HepG2 (cell line): ENCODE results near the gene HPD. TPM values are rescaled to one million over a fixed set of nuclear protein-coding genes. Genes with fewer than 3 reads are reported as not detected.

Experiments
- ATF7 ChIP-seq, 2 experiments: fragments of 450-650 bp in 1 of 2; sonication (generic) in 1 of 2; formaldehyde crosslinking in 1 of 2; IDR thresholded peaks; 2 replicates each; pipeline versions ENCODE4 v1.4.0 to v1.6.1; 2016 to 2020; ENCODE audit warnings: antibody characterized with exemption in 1 of 2, mild to moderate bottlenecking in 1 of 2, missing genetic modification reagents in 1 of 2
- FOXO4 ChIP-seq: sonication (generic); formaldehyde crosslinking; conservative IDR thresholded peaks from 2 replicates; pipeline ENCODE4 v1.8.1; 2023; ENCODE audit warnings: missing genetic modification reagents
- GFI1 ChIP-seq: sonication (generic); formaldehyde crosslinking; IDR thresholded peaks from 2 replicates; pipeline ENCODE4 v1.5.0; 2020; ENCODE audit warnings: missing genetic modification reagents, mild to moderate bottlenecking, borderline replicate concordance
- IRF9 ChIP-seq: sonication (generic); formaldehyde crosslinking; IDR thresholded peaks from 2 replicates; pipeline ENCODE4 v1.8.0; 2022; ENCODE audit warnings: missing genetic modification reagents, mild to moderate bottlenecking, borderline replicate concordance
- NONO ChIP-seq, 2 experiments: fragments of 450-650 bp in 1 of 2; sonication (generic) in 1 of 2; formaldehyde crosslinking in 1 of 2; IDR thresholded peaks in 1 of 2; conservative IDR thresholded peaks in 1 of 2; 2 replicates each; pipeline versions ENCODE4 v1.6.1 to v1.8.0; 2017 to 2022; ENCODE audit warnings: mild to moderate bottlenecking in 1 of 2, missing genetic modification reagents in 1 of 2, moderate library complexity in 1 of 2
- NPAS2 ChIP-seq: sonication (generic); formaldehyde crosslinking; IDR thresholded peaks from 2 replicates; pipeline ENCODE4 v1.8.0; 2022; ENCODE audit warnings: mild to moderate bottlenecking, missing genetic modification reagents, borderline replicate concordance
- SP4 ChIP-seq: sonication (generic); formaldehyde crosslinking; IDR thresholded peaks from 2 replicates; pipeline ENCODE4 v1.8.1; 2023; ENCODE audit warnings: mild to moderate bottlenecking, missing genetic modification reagents
- ZNF281 ChIP-seq: sonication (generic); formaldehyde crosslinking; IDR thresholded peaks from 2 replicates; pipeline ENCODE4 v1.4.0; 2020; ENCODE audit warnings: missing genetic modification reagents, borderline replicate concordance
- polyA plus RNA-seq, 8 experiments: library from polyadenylated mRNA; depleted of rRNA in 3 of 8; stranded (reverse) in 7 of 8; unstranded in 1 of 8; fragments of >200 nt; fragmentation: Illumina TruSeq in 4 of 8; extraction: Trizol in 4 of 8; gene quantifications; 2 replicates each; pipeline versions ENCODE4 v1.2.1 to v1.2.3, GENCODE V29; 2011 to 2016; ENCODE audit warnings: low read depth in 4 of 8, missing spikeins in 1 of 8, mixed read lengths in 1 of 8; ENCODE audit not compliant: insufficient read depth in 1 of 8
- total RNA-seq, 5 experiments: library from RNA; depleted of rRNA; stranded (reverse); fragments of >200 nt; fragmentation: Illumina TruSeq; extraction: Trizol; gene quantifications; 2 replicates each; pipeline ENCODE4 v1.2.3, GENCODE V29; 2016; ENCODE audit warnings: low read depth in 1 of 5
- TF ChIP-seq, protein P1 (sequence below): sonication (generic); formaldehyde crosslinking; IDR thresholded peaks from 2 replicates; pipeline ENCODE4 v1.9.0; 2022; ENCODE audit warnings: missing genetic modification reagents, mild to moderate bottlenecking, borderline replicate concordance
- TF ChIP-seq, protein P2 (sequence below): sonication (generic); formaldehyde crosslinking; IDR thresholded peaks from 2 replicates; pipeline ENCODE4 v1.4.0; 2020; ENCODE audit warnings: missing genetic modification reagents

Gene HPD
- total and polyA plus RNA-seq, 2 of the 13 experiments (the other 11 are each of a cell fraction or from before 2014, with no cell fraction given) = 120 to 195 TPM

- peak; percentile 74; the same call in 1 of the 2 replicates for TF ChIP-seq IRF9 (CRISPR knock-in tag)
- TF ChIP-seq ZNF281 (CRISPR knock-in tag) = peak; percentile 57; the same call in 1 of the 2 replicates
- no peak for TF ChIP-seq NPAS2 (CRISPR knock-in tag)
- TF ChIP-seq, protein P1, sequence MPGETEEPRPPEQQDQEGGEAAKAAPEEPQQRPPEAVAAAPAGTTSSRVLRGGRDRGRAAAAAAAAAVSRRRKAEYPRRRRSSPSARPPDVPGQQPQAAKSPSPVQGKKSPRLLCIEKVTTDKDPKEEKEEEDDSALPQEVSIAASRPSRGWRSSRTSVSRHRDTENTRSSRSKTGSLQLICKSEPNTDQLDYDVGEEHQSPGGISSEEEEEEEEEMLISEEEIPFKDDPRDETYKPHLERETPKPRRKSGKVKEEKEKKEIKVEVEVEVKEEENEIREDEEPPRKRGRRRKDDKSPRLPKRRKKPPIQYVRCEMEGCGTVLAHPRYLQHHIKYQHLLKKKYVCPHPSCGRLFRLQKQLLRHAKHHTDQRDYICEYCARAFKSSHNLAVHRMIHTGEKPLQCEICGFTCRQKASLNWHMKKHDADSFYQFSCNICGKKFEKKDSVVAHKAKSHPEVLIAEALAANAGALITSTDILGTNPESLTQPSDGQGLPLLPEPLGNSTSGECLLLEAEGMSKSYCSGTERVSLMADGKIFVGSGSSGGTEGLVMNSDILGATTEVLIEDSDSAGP (CRISPR knock-in tag) = peak; percentile 86
- peak; percentile 73 for TF ChIP-seq GFI1 (CRISPR knock-in tag)
- TF ChIP-seq ATF7 (IDR thresholded peaks at IDR 0.05) = no peak
- TF ChIP-seq ATF7 (CRISPR knock-in tag; IDR thresholded peaks at IDR 0.05) = 0 out of 2 replicates have a peak, but pooled peaks have one; percentile 53
- TF ChIP-seq FOXO4 (CRISPR knock-in tag) = no peak
- TF ChIP-seq, protein P2, sequence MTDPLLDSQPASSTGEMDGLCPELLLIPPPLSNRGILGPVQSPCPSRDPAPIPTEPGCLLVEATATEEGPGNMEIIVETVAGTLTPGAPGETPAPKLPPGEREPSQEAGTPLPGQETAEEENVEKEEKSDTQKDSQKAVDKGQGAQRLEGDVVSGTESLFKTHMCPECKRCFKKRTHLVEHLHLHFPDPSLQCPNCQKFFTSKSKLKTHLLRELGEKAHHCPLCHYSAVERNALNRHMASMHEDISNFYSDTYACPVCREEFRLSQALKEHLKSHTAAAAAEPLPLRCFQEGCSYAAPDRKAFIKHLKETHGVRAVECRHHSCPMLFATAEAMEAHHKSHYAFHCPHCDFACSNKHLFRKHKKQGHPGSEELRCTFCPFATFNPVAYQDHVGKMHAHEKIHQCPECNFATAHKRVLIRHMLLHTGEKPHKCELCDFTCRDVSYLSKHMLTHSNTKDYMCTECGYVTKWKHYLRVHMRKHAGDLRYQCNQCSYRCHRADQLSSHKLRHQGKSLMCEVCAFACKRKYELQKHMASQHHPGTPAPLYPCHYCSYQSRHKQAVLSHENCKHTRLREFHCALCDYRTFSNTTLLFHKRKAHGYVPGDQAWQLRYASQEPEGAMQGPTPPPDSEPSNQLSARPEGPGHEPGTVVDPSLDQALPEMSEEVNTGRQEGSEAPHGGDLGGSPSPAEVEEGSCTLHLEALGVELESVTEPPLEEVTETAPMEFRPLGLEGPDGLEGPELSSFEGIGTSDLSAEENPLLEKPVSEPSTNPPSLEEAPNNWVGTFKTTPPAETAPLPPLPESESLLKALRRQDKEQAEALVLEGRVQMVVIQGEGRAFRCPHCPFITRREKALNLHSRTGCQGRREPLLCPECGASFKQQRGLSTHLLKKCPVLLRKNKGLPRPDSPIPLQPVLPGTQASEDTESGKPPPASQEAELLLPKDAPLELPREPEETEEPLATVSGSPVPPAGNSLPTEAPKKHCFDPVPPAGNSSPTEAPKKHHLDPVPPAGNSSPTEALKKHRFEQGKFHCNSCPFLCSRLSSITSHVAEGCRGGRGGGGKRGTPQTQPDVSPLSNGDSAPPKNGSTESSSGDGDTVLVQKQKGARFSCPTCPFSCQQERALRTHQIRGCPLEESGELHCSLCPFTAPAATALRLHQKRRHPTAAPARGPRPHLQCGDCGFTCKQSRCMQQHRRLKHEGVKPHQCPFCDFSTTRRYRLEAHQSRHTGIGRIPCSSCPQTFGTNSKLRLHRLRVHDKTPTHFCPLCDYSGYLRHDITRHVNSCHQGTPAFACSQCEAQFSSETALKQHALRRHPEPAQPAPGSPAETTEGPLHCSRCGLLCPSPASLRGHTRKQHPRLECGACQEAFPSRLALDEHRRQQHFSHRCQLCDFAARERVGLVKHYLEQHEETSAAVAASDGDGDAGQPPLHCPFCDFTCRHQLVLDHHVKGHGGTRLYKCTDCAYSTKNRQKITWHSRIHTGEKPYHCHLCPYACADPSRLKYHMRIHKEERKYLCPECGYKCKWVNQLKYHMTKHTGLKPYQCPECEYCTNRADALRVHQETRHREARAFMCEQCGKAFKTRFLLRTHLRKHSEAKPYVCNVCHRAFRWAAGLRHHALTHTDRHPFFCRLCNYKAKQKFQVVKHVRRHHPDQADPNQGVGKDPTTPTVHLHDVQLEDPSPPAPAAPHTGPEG (CRISPR knock-in tag) = peak; percentile 59; the same call in 1 of the 2 replicates
- TF ChIP-seq SP4 (CRISPR knock-in tag) = peak; percentile 92
- TF ChIP-seq NONO (IDR thresholded peaks at IDR 0.05) = no peak
- peak; percentile 92 for TF ChIP-seq NONO (CRISPR knock-in tag; conservative IDR thresholded peaks at IDR 0.05)
These were observed 61.6 kb downstream of the HPD start (continued) for GRCh38 chr12:121796855-121797751.
